Liver (tissue), 9 donors: ENCODE data around the gene MLX. TPM values are rescaled to one million over a fixed set of nuclear protein-coding genes. Genes with fewer than 3 reads are reported as not detected.

Experiments used
- DNase-seq: peaks from one replicate; pipeline ENCODE4 v3.0.0-alpha.2; 2017; ENCODE audit warnings: low spot score
- H3K27ac ChIP-seq, 2 donors: one replicate each; pipeline ENCODE4 v1.7.0; 2013; ENCODE audit warnings: inconsistent platforms in 2 of 2, low read length in 2 of 2, control low read depth in 1 of 2, low read depth in 1 of 2, mild to moderate bottlenecking in 1 of 2
- H3K27me3 ChIP-seq, 4 donors: one replicate each; pipeline versions ENCODE4 v1.6.1 to v1.7.0; 2013; ENCODE audit warnings: low read length in 3 of 4, inconsistent platforms in 1 of 4, mild to moderate bottlenecking in 1 of 4, moderate library complexity in 1 of 4; ENCODE audit not compliant: control insufficient read depth in 4 of 4, insufficient read depth in 4 of 4
- H3K36me3 ChIP-seq, 4 donors: one replicate each; pipeline versions ENCODE4 v1.6.1 to v1.7.0; 2013; ENCODE audit warnings: low read length in 3 of 4, mild to moderate bottlenecking in 3 of 4, low read depth in 1 of 4, moderate library complexity in 1 of 4; ENCODE audit not compliant: control insufficient read depth in 4 of 4, insufficient read depth in 3 of 4
- H3K4me1 ChIP-seq, 4 donors: one replicate each; pipeline versions ENCODE4 v1.6.1 to v1.7.0; 2013; ENCODE audit warnings: low read length in 3 of 4, mild to moderate bottlenecking in 3 of 4, moderate library complexity in 1 of 4; ENCODE audit not compliant: control insufficient read depth in 4 of 4, insufficient read depth in 4 of 4
- H3K4me3 ChIP-seq, 3 donors: one replicate each; pipeline versions ENCODE4 v1.6.1 to v1.7.0; 2013; ENCODE audit warnings: low read length in 3 of 3, control low read depth in 1 of 3, low read depth in 1 of 3, mild to moderate bottlenecking in 1 of 3
- H3K9ac ChIP-seq, 2 donors: one replicate each; pipeline ENCODE4 v1.7.0; 2013; ENCODE audit warnings: low read length in 2 of 2, mild to moderate bottlenecking in 2 of 2, moderate library complexity in 2 of 2, control low read depth in 1 of 2, low read depth in 1 of 2
- H3K9me3 ChIP-seq, 4 donors: one replicate each; pipeline versions ENCODE4 v1.6.1 to v1.7.0; 2013; ENCODE audit warnings: low read length in 3 of 4; ENCODE audit not compliant: control insufficient read depth in 4 of 4
- EGR1 ChIP-seq, 2 donors: IDR thresholded peaks; 2 replicates each; pipeline ENCODE4 v1.6.1; 2016 to 2018; ENCODE audit warnings: antibody characterized with exemption in 2 of 2, low read depth in 2 of 2
- FOXA1 ChIP-seq: IDR thresholded peaks from 2 replicates; pipeline ENCODE4 v1.6.1; 2016; ENCODE audit warnings: antibody characterized with exemption
- FOXA2 ChIP-seq: IDR thresholded peaks from 2 replicates; pipeline ENCODE4 v1.6.1; 2016; ENCODE audit warnings: antibody characterized with exemption
- GABPA ChIP-seq, 2 donors: IDR thresholded peaks in 1 of 2; conservative IDR thresholded peaks in 1 of 2; 2 replicates each; pipeline ENCODE4 v1.6.1; 2016; ENCODE audit warnings: antibody characterized with exemption in 2 of 2, mild to moderate bottlenecking in 1 of 2, moderate library complexity in 1 of 2
- HNF4A ChIP-seq, 2 donors: conservative IDR thresholded peaks; 2 replicates each; pipeline ENCODE4 v1.6.1; 2016; ENCODE audit warnings: antibody characterized with exemption in 2 of 2, mild to moderate bottlenecking in 2 of 2
- HNF4G ChIP-seq: IDR thresholded peaks from 2 replicates; pipeline ENCODE4 v1.6.1; 2016; ENCODE audit warnings: antibody characterized with exemption
- JUND ChIP-seq, 2 donors: IDR thresholded peaks; 2 replicates each; pipeline ENCODE4 v1.6.1; 2016; ENCODE audit warnings: antibody characterized with exemption in 2 of 2
- NR2F2 ChIP-seq: IDR thresholded peaks from 2 replicates; pipeline ENCODE4 v1.6.1; 2016; ENCODE audit warnings: antibody characterized with exemption
- RAD21 ChIP-seq, 2 donors: IDR thresholded peaks; 2 replicates each; pipeline ENCODE4 v1.6.1; 2016; ENCODE audit warnings: antibody characterized with exemption in 2 of 2, mild to moderate bottlenecking in 2 of 2
- SP1 ChIP-seq: IDR thresholded peaks from 2 replicates; pipeline ENCODE4 v1.6.1; 2018; ENCODE audit warnings: antibody characterized with exemption, mild to moderate bottlenecking
- TAF1 ChIP-seq: conservative IDR thresholded peaks from 2 replicates; pipeline ENCODE4 v1.6.1; 2016; ENCODE audit warnings: antibody characterized with exemption, mild to moderate bottlenecking
- YY1 ChIP-seq: IDR thresholded peaks from 2 replicates; pipeline ENCODE4 v1.6.1; 2016; ENCODE audit warnings: antibody characterized with exemption, mild to moderate bottlenecking
- WGBS: extraction: QIAGEN DNeasy Blood & Tissue Kit; methylation state at CpG from one replicate; pipeline ENCODE4 v1.1.7; 2013; 5-methylcytosine and 5-hydroxymethylcytosine counted together
- polyA plus RNA-seq, 2 donors: library from polyadenylated mRNA; stranded (reverse) in 1 of 2; unstranded in 1 of 2; fragments of 200-250 nt in 1 of 2; fragments of >200 nt in 1 of 2; fragmentation: Nextera tagmentation in 1 of 2; extraction: Ambion mirVana in 1 of 2; gene quantifications; one replicate each; pipeline versions ENCODE4 v1.2.1 to v1.2.3, GENCODE V29; 2013 to 2015
- total RNA-seq, 2 donors: library from RNA; depleted of rRNA; stranded (reverse); fragments of >200 nt; gene quantifications; one replicate each; pipeline ENCODE4 v1.2.3, GENCODE V29; 2014
- TF ChIP-seq, protein P1 (sequence below): IDR thresholded peaks from 2 replicates; pipeline ENCODE4 v1.6.1; 2016; ENCODE audit warnings: antibody characterized with exemption, mild to moderate bottlenecking
- TF ChIP-seq, protein P2 (sequence below): IDR thresholded peaks from 2 replicates; pipeline ENCODE4 v1.6.1; 2016; ENCODE audit warnings: antibody characterized with exemption
- donor health status: healthy.
- donor health status: healthy.
- donor health status: healthy.
- donor health status: healthy.
- donor health status: healthy.

Gene MLX
- total and polyA plus RNA-seq, 4 donors, result 19.4 to 40.0 (median 32.1) TPM

DNA sequence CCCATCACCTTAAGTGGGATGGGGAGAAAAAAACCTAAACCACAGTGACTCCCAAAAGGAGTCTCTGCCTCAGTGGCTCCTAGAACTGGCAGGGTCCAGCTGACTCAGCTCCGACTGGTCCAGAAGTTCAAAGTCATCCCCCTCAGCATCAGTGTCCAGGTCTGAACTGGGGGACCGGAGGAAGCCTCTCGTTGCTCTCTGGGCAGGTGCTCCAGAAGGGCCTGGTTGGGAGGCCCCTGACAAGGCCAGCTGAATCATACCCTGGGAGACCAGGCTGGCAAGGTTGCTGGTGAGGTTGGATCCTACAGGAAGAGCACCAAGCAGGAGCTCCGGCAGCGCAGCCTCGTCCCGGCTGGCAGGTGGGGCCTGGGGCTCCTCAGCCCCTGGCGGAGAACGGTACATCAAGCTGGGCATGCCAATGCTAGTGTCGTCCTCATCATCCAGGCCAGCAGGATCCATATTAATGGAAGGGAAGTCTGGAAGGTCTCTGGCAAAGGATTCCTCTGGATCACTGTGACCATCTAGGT, 14.9 kb downstream of the MLX start:
- peaks cover 14 to 60% (median 52%) of the 10 kb centered on the region in 4 donors for H3K36me3 ChIP-seq
- no peak for DNase-seq
- WGBS, result 97% methylated on average over 10 of the region's 10 CpGs

DNA sequence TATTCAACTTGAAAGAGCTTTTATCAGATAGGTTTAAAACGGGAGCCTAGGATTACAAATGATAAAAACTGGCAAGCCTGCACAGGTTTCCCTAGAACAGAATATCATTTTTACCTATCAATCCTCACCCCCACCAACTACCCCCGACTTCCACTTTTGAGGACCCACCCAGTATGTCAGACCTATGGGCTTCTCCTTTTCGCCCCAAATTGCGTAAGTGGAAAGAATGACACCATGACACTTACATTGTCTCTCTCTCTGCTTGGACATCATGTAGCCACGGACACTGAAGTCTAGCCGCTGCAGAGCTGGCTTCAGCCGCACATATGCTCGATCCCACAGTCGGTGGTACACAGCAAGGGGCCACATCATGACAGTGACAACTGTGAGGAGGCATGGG, 18.0 kb downstream of the MLX start:
- Histone ChIP-seq H3K36me3 (peaks cover 19 to 76% (median 62%) of the 10 kb centered on the region in 4 donors), H3K9me3 (no peaks in the 10 kb centered on the region), H3K27me3 (no peaks in the 10 kb centered on the region), H3K4me1 (peaks cover 0 to 3% (median 0%) of the 10 kb centered on the region in 4 donors), H3K4me3 (no peak overlapping the region), H3K9ac (no peak overlapping the region), H3K27ac (no peak overlapping the region)
- WGBS, result 77% methylated on average over 9 of the region's 9 CpGs
- no peak for DNase-seq
- TF ChIP-seq HNF4G (no peak), EGR1 (IDR thresholded peaks at IDR 0.05; ENCODE audit: low read depth in 2 of 2) (no peak), FOXA1 (no peak), RAD21 (IDR thresholded peaks at IDR 0.05) (no peak), TAF1 (no peak), FOXA2 (no peak), HNF4A (conservative IDR thresholded peaks at IDR 0.05) (no peak), JUND (IDR thresholded peaks at IDR 0.05) (no peak), YY1 (no peak), SP1 (no peak), GABPA (IDR thresholded peaks at IDR 0.05 in 1 of 2, conservative IDR thresholded peaks at IDR 0.05 in 1 of 2) (no peak)

More for the DNA sequence above, 14.9 kb downstream of the MLX start:
- TF ChIP-seq FOXA2, result no peak
- TF ChIP-seq NR2F2, result no peak
- TF ChIP-seq HNF4G, result no peak
- TF ChIP-seq, protein P1, sequence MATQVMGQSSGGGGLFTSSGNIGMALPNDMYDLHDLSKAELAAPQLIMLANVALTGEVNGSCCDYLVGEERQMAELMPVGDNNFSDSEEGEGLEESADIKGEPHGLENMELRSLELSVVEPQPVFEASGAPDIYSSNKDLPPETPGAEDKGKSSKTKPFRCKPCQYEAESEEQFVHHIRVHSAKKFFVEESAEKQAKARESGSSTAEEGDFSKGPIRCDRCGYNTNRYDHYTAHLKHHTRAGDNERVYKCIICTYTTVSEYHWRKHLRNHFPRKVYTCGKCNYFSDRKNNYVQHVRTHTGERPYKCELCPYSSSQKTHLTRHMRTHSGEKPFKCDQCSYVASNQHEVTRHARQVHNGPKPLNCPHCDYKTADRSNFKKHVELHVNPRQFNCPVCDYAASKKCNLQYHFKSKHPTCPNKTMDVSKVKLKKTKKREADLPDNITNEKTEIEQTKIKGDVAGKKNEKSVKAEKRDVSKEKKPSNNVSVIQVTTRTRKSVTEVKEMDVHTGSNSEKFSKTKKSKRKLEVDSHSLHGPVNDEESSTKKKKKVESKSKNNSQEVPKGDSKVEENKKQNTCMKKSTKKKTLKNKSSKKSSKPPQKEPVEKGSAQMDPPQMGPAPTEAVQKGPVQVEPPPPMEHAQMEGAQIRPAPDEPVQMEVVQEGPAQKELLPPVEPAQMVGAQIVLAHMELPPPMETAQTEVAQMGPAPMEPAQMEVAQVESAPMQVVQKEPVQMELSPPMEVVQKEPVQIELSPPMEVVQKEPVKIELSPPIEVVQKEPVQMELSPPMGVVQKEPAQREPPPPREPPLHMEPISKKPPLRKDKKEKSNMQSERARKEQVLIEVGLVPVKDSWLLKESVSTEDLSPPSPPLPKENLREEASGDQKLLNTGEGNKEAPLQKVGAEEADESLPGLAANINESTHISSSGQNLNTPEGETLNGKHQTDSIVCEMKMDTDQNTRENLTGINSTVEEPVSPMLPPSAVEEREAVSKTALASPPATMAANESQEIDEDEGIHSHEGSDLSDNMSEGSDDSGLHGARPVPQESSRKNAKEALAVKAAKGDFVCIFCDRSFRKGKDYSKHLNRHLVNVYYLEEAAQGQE, result no peak
- TF ChIP-seq, protein P2, sequence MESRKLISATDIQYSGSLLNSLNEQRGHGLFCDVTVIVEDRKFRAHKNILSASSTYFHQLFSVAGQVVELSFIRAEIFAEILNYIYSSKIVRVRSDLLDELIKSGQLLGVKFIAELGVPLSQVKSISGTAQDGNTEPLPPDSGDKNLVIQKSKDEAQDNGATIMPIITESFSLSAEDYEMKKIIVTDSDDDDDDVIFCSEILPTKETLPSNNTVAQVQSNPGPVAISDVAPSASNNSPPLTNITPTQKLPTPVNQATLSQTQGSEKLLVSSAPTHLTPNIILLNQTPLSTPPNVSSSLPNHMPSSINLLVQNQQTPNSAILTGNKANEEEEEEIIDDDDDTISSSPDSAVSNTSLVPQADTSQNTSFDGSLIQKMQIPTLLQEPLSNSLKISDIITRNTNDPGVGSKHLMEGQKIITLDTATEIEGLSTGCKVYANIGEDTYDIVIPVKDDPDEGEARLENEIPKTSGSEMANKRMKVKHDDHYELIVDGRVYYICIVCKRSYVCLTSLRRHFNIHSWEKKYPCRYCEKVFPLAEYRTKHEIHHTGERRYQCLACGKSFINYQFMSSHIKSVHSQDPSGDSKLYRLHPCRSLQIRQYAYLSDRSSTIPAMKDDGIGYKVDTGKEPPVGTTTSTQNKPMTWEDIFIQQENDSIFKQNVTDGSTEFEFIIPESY, result no peak
- TF ChIP-seq JUND (IDR thresholded peaks at IDR 0.05), result no peak
- no peak for TF ChIP-seq FOXA1
- TF ChIP-seq YY1, result no peak
- Histone ChIP-seq H3K9ac (no peak overlapping the region), H3K27ac (no peak overlapping the region), H3K9me3 (no peaks in the 10 kb centered on the region), H3K4me1 (peaks cover 3 to 18% (median 14%) of the 10 kb centered on the region in 4 donors), H3K4me3 (no peak overlapping the region), H3K27me3 (no peaks in the 10 kb centered on the region)
